Hematopoietic multipotent progenitor cell treated with erythropoietin and hydrocortisone succinate and interleukin-3 and kit ligand, for 4 days (in vitro differentiated cells): ENCODE measurements around the gene SPSB4.

Experiments
- DNase-seq: peaks from one replicate; pipeline ENCODE4 v3.0.0-alpha.2; 2015

Gene SPSB4

DNA sequence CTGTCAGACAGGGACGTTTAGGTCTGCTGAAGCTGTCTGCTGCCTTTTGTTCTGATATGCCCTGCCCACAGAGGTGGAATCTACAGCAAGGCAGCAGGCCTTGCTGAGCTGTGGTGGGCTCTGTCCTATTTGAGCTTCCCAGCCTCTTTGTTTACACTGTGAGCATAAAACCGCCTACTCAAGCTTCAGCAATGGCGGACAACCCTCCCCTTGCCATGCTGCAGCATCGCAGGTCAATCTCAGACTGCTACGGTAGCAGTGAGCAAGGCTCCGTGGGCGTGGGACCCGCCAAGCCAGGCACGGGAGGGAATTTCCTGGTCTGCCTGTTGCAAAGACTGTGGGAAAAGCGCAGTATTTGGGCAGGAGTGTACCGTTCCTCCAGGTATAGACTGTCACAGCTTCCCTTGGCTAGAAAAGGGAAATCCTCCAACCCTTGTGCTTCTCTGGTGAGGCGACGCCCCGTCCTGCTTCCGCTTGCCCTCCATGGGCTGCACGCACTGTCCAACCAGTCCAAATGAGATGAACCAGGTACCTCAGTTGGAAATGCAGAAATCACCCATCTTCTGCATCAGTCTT lies 71.4 kb downstream of the SPSB4 start:
- DNase-seq = no peak

DNA sequence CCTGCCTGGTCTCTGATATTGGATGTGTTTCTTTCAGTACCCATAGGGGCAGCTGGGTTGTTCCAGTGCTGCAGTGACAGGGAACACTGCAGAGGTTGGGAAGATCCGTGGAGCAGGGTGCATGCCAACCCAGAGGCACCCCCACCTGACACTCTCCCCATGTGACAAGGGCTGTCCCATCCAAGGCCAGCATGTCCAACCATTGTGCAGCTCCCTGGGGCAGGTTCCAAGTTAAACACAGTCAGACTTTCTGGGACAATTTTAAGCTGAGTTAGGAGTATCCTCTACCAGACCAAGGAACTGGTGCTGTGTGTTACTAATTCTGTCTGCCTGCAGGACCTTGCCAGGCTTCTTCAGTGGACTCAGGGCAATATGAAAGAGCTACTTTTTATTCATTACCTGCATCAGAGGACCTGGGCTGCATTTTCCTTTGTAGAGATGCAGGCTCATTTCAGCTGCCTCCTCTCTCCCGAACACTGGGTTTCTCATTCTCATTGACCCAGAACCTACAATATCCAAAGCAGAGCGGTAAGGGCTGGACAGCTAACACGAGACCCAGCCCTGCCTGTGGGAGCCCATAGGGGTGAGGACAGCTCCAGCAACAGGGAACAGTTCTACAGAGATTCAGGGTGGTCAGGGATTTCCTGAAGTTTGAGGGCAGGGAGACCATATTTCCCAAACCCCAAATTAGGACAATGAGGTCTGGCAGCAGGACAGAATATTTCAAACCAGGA lies 72.7 kb downstream of the SPSB4 start:
- no peak for DNase-seq

DNA sequence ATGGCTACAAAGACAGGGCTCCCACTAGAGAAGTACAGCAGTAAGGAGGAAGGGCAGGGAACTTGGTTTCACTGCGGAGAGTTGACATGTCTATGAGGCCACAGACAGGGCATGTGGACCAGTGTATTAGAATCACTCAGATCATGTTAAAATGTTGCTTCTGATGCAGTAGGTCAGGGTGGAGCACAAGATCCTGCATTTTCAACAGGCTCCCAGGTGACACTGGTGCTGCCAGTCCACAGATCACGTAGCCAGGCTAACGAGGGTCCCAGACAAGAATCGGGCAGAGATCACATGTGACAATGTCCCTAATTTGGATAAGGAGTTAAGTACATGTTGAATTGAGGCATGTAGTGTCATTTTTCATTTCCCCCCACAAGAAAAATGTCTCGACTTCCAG lies 73.6 kb downstream of the SPSB4 start:
- DNase-seq = no peak

DNA sequence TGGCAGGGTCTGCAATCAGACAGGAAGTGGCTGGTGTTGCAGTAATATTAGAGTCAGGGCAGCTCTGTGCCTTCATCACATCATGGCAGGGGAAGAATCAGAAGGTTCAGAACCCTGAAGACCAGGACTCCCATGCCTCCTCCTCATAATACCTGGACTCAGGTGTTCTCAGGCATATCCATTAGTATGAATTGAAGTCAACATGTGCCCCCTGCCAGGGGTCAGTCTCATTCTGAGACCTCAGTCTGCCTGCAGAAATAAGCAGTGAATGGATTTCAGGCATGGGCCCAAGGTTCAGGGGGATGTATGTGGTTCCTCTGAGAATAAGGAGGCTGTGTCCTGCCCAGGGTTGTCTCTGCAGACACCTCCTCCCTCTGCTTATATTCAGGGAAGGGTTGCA lies 74.2 kb downstream of the SPSB4 start:
- no peak for DNase-seq

DNA sequence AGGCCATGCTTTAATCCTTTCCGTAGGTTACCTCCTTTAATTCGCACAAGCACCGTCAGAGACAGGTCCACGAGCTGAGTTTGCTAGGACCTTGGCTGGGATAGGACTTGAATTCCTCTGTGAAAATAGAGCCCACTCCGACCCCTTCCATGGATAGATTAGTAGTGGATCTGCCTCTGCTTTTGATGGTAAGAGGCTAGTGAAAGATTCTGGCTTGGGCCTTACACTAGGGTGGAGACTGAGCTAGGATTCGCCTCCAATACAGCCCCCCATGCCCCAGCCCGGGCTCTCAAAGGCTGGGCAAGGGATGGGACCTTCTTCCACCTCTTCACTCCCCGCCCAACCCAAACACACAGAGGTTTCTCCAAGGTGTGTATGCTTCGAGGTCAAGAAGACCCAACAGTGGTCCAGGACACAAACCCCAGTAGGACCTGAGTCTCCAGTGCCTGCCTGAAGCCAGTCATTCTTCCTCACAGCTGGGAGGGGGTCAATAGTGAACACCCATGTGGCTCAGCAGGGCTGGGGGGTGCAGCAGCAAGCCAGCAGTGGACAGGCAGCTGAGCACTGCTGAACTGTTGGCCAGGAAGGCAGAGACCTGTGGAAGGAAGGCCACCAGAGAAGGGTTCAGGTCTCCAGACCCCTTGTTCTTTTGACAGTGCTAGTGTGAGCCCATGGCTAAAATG lies 75.7 kb downstream of the SPSB4 start:
- DNase-seq = no peak

DNA sequence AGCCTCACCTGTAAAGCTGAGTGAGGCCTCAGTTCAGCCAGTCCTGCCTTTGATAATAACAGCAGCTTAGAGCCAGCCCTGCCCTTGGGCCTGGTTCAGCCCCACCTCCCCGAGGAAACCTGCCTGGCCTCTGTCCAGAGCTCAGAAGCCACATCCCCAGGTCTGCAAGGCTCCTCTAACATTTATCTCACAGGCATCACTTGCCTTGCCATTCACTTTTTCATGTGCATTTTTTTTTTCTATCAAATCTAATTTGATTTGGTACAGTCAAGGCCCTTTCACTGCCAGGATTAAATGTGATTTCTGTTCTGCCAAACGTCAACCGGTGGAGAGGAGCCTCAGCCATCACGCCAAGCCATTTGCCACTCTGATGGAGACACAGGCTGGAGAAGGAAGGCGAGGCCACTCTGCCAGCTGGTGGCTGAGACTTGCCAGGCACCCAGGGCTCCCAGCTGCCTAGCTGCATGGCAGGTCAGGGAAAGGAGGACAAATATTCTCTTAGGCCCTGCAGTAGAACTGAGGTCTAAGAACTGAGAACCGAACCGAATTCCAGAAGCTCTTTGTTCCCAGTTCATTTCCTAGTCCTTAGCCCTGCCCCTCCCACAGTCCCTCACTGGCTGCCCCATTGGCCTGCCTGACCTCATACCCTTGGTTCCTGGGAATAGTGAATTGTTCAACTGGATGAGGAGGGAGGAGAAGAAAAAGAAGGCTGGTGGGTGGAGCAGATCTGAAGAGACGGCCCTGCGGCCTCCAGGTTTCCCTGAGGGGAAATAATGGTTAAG lies 76.4 kb downstream of the SPSB4 start:
- DNase-seq = no peak

DNA sequence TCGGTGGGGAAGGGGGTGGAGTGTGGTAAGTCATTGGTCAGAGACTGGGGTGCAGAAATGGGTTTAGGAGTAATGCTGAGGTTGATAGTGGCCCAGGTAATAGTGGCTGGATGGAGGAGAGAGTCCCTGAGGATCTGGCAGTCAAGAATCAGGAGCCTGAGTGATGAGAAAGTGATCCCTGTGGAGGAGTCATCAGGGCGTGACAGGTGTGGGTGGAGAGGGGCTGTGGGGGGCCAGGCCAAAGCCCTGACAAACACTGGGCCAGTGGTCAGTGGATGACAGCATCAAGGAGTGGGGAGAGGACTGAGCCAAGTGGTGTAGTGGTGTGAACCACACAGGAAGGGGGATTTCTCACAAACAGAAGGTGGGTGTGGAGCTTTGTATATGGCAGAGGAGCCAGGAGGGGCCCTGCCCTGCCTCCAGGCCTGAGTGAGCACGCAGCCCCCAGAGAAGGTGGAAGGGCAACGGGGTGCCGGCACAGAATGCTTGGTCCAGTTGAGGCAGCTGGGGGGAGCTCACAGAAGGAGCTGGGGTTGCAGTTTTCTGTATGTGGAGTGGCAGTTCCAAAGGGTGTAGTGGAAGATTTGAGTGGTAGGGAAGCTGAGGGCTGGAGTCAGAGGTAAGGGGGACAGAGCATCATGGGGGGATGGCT lies 77.1 kb downstream of the SPSB4 start:
- no peak for DNase-seq

DNA sequence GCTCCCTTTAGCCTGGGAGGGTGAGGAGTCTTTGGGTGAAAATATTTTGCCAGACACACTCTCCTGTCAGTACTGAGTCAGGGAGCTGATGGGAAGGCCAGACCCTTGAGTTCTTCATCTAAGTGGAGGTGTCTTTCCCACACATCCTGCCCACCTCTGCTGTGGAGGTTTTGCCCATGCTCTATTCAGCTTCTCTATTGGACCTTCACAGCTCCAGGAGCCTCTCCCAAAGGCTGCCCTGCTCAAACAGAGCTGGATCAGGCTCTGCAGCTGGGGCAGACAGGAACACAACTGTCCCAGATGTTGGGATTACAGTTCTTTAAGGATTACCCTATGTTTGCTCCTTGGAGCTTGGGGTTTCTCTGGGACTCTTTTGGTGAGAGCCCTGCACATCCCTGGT lies 77.9 kb downstream of the SPSB4 start:
- no peak for DNase-seq

DNA sequence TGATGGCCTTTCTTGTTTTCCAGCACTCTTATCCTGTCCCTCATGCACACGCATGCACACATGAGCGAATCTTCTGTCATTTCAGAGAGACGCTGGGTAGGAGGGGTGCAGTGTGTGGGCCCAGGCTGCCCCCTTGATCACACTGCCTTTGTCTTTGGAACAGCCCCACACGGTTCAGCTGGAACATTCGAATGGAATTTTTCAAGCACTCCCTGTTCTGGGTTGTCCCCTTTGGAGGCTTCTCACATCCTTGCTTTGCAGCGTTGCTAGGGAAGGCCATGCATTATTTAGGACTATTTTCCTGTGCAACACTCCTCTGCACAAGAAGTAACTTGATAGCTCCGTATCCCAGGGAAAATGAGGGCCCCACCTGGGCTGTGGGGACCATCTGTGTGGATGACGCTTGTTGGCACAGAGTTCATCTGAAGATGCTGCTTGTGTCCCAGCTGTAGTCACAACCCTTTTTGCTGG lies 78.4 kb downstream of the SPSB4 start:
- DNase-seq = no peak

DNA sequence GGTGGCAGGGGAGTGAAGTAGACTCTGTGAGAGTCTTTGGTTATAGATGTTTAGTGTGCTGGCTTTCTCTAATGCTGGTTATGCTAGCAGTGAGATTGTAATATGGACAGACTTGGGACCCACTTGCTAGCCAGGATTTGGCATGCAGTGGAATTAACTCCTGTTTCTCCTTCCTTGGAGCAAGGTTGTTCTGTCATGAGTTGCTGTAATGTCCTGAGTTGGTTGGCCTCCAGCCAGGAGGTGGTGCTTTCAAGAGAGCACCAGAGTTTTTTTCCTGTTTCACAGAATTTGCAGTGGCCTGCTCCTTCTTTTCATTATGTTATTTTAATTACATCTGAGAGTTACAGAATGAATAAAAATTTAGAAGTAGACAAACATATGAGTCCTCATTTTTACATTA lies 92.4 kb downstream of the SPSB4 start:
- no peak for DNase-seq

DNA sequence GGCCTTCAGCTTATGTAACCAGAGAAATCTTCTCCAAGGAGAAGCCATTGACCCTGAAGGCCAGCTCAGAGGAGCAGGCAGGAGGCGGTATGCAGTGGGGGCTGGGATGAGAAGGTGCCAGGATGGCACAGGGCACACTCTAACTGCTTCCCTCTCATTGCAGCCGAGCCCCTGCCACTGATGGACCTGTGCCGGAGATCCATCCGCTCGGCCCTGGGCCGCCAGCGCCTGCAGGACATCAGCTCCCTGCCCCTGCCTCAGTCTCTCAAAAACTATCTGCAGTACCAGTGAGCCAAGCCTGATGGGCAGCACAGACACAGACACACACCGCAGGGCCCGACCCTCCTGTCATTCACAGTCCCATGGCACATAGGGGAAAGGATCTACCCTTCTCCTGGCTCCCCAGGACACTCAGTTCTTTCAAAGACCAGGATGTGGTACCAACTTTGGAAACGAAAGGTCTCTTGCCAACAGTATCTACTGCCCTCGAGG lies 95.9 kb downstream of the SPSB4 start:
- no peak for DNase-seq

DNA sequence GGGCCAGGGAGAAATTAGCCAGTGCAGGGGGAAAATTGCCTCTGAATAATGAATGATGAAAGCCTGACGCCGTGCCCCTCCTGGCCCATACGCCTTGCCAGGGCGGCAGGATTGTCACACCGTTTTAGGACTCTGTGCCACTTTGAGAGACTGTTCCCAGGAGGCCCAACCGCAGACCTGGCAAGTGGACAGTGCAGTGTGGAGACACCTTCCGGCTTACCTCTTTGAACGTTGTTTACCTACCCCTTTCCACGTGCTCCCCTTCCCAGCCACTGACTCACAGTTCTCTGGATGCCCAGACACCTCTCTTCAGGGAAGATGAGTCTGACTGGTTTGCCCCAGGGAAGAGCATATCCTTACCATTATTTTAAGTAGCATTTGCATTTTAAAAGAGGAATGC lies 96.5 kb downstream of the SPSB4 start:
- no peak for DNase-seq

DNA sequence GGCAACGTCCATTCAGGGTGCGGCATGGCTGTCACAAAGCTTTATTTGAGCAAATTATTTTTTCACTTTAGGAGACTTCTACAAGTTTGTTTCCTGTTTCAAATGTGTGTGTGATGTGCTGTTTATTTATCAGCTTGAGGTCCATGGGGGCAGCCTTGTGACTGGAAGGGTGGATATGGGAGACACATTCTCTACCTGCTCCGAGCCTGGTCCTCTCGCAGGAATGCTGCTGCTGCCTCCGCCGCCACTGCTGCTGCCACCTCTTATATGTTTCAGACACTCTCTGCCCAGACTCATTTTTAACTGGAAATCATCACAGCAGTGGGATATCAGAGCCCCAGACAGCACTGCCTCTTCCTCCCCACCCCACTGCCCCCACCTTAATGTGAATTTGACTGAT lies 97.0 kb downstream of the SPSB4 start:
- no peak for DNase-seq

DNA sequence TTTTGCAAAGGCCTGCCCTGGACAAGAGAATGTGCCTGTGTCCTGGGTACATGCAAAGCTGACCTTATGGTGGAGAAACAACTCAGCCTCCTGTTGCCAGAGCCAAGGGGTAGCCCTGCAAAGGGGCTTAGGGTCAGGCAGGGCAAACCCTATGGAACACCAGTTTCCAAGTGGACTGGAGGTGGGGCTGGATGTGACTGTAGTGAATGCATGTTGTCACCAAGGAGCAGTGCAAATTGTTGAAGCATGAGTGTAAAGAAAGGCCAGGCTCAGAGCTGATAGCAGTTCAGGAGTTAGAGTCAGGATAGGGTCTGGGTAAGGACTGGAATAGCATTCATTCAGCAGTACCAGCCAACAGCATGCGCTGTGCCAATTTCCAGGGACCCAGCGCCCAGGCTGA lies 97.6 kb downstream of the SPSB4 start:
- no peak for DNase-seq

DNA sequence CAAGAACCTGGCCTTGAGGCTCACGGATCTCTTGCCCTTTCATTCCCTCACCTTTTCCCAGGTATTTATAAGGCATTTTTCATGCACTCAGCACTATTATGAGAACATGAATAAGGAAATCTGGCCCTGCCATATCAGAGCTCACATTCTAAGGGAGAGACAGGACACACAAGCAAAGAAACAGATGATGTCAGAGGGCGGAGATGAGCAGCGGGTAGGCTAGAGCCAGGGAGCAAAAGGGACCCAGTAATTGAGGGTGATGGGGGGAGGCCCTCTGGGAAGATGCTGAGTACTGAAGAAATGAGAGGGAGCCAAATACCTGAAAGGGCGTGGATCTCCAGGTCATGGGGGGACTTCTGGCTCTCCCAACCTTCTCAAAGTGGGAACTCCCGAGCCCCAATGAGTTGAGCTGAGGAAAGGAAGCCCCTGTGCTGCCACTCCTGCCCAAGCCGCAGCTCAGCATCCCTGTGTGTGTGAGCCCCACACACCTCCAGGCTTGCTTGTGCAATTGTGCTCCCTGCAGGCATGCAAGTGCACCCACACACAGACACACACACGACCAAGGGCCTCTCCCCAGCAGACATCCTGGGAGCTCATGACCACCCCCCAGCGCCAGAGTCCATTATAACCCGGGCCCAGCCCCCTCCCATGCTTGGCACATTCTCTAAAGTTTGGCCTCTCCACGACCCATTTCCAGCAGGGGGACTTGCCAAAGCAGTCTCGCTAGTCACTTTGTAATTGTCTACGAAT lies 99.1 kb downstream of the SPSB4 start:
- no peak for DNase-seq

DNA sequence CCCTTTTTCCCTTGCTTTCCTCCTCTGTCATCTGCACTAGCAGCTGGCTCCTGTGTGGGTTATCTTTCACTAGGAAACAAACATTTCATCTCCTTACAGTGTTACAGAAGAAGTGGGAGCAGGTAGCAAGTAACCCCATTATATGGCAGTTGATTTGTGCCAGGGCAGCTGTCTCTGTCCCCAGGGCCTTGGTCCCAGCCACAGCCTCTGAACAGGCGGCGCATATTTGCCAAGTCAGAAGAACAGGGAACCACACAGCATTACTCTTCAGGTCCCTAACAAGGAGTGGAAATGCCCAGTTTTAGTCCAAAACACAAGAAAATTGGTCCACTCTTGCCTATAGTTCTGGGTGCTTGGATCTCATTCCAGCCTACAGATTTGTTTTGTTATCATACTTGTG lies 99.8 kb downstream of the SPSB4 start:
- DNase-seq = no peak

DNA sequence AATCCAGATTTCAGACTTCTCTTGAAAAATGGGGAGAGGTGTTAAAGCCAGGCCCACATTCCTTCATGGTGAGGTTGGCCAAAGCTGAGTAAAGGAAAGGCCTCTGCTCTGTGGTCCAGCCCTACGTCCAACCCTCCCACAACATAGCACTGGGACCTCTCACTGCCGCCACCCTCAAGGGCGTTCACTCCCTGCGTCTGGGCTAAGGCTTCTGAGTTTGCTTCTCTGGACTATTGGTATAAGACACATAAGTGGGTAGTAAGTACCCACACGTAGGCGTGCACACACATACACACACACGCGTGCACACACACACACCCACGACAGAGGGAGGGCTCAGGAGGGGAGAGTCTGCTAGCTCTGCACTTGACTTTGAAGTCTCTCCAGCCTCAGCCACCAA lies 100.3 kb downstream of the SPSB4 start:
- DNase-seq = no peak

DNA sequence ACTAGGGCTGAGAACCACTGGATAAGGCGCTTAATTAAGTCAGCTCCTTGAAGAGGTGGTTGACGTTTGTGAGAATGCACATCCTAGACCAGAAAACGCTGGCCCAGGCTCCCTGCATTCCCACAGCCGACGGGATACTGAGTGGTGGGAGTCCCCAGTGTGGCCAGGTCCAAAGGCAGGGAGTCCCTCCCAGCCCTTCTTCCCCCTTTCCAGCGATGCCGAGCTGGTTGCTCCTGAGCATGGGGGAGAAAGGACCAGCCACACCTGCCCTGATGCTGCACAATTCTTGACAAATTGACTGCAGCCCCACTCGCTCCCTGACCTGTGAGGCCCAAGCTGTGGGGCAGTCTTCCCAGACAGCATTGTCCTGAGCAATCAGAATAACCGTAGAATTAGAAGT lies 101.0 kb downstream of the SPSB4 start:
- no peak for DNase-seq

DNA sequence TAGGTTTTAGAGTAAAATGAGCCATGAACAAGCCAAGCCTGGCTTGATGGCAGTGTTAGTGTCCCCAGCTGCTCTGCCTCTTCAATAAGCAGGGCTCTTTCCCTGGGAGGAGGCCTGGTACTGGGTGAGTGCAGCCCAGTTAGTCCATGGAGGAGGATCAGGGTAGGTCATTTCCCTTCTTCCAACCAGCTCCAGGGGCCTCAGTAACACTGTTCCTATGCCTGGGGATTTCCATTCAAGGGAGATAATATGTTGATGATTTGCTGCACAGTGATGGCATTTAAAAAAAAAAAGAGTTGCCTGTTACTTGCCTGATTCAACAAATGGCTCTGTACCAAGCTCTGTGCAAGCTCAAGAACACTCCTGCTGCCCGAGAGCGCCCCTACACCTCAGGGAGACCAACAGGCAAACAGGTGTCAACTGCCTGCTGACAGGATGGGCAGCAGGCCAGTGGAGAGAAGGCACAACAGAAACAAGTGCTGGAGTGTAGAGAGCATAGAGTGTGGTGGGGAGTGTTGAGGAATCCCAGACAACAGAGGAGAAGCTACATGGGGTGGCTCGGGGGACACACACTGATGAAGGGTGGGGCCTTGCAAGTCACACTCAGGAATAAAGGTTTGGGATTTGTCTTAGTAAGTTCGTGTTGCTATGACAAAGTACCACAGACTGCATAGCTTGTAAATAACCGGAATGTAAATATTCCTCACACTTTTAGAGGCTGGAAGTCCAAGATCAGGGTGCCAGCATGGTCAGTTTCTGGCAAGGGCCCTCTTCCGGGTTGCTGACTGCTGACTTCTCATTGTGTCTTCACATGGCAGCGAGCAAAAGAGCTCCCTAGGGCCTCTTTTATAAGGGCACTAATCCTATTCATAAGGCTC lies 101.9 kb downstream of the SPSB4 start:
- no peak for DNase-seq

DNA sequence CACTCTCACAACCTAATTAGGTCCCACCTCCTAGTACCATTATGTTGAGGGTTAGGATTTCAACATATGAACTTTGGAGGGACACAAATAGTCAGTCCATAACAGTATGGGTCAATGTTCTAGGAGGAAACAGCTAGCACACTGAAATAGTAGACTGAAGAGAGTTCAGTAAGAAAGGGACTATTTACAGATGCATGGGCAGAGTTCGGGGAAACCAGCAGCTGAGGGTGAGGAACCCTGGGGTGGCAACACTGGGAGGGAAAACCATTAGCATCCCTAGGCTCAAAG lies 102.5 kb downstream of the SPSB4 start:
- no peak for DNase-seq

DNA sequence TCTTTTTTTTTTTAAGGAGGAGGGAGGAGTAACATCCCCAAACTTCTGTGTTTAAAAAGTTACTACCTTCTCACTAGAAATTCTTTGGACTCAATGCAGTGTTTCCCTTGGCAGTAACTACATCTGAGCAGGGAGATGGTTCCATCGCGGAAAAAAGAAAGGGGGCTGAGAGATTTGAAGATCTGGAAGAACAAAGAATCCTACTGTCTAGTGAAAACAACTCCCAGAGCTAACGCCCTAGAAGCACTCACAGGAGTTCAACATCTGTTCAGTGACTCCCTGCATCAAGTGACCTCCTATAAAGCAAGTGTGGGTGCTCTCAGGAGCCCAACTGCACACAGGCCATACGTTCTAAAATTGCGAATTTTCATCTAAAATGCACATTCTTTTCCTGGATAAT lies 113.7 kb downstream of the SPSB4 start:
- no peak for DNase-seq
